ENCODE results near the gene FOXD1.

FOXD1 gene

DNA sequence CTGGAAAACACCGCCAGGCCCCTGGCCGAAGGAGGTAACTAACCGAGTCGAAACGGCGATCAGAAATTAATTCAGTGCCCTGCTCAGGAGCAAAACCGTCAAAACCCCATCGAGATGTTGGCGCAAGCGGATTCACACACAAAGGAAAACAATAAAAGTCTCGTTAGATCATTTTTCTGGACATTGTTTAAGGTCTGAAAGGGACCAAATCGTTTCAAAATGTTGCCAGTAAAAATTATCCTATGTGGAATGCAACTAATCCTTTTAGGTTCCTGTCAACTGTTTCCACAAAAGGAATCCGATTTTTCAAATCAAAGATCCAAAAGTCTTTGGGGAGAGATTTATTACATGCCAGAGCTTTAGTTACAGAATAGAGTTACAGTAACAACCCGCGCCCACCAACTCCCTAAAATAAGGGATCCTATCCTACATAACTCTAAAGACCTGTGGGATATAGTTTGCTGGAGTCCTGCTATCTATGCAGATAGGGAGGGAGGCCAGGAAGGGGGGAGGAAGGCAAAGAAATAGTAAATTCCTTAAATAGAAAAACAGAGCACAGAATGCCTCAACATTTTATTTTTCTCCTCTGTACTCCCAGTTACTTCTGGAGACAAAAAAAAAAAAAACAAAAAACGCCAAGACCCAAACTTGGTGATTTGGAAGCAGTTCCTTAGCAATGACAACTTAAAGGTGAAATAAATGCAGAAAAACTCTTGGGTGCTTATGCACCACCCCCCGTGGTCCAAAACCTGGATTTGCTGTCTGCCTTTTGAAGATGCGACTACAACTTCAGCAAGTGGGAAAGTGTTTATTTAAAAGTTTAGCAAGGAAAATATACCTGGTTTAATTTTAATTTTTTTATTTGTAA, 10.6 kb downstream of the FOXD1 start:
- no peak for DNase-seq

DNA sequence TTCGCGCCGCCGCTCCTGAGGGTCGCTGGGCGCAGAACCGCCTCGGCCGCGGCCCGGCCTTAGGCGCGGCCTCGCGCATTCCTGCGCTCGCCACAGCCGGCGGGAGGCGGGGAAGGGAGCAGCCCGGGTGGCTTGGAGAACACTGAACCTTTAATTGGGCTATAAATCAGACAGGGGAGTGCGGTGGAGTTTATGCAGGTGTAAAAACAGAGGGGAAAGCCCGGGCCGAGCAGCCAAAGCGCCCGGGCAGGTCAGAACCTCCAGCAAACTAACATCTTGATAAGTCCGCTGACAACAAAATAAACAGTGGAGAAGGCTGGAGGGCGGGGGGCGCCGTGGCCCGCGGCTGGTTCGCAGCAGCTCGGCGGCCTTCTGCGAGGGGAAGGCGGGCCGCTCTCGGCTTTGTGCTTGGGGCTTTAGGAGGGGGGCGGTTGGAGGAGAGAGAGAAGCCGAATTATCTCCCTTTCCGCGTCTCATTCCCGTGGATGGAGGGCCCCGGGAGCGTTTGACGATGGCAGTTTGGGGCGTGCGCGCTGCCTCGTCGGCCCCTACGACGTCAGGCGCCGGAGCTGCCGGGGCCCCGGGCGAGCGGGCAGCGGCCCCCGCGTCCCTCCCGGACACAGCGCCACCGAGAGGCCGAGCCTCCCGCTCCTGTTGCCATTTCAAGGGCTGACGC, 11.3 kb downstream of the FOXD1 start:
- peak; percentile 88 for DNase-seq

DNA sequence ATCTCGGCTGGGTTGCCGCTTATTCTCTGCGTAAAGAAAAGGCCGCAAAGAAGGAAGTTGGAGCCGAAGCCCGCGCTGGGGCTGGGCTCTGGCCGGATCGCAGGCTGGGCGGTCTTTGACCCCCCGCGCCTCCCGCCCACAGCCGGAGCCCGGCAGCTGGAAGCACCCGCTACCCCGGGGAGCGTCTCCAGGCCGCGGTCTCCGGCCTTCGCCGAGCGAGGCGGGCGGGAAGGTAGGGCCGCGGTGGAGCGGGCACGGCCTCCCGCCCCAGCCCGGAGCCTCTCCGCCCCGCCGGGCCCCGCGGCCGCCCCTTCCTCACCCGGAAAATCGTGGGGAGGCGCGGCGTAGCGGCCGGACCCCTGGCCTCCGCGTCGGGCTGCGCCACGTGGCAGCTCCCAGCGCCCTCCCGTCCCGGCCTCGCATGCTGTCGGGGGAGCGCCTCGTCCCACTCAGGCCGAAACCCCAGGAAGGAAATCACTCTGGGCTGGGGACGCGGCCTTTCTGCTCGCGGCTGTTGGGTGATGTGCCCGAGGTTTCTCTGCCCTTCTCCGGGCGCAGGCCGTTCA, 12.0 kb downstream of the FOXD1 start:
- DNase-seq: no peak

DNA sequence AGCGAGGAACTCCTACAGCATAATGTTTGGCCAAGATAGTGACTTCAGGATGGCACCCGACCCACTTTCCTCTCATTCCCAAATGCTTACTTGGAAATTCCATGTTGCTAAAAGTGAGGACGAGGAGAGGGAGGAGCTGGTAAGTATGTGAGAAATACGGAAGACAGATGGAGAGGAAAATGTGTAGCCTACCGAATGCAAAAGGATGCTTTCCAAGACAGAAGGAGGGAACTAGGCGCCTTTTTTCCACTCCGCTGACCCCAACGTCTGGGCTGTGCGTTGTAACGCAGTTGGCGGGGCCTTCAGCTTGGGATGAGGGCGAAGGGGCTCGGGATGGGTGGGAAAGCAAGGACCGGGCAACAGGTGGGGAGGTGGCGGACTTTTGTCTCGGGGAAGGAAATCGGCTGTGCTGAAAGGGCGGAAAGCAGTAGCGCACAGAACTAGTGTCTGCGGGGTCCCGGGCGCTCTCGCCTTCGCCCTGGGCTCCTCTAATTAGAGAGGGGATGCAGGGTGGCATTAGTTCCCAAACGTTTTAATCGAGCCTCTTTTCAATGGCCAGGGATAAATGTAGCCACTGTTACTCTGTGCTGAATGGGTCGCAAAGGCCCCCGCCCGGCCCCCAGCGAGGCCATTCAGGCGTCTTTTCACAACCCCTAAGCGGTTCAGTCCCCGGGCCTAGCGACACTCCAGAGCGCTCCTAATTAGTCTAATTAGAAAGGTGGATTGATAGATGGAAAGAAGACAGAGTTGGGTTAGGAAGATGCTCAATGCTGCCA, 12.6 kb downstream of the FOXD1 start:
- DNase-seq: peak; percentile 7

- DNase-seq: no peak
Measured at GRCh38 chr5:73434907-73435306, 13.7 kb downstream of the FOXD1 start.

DNA sequence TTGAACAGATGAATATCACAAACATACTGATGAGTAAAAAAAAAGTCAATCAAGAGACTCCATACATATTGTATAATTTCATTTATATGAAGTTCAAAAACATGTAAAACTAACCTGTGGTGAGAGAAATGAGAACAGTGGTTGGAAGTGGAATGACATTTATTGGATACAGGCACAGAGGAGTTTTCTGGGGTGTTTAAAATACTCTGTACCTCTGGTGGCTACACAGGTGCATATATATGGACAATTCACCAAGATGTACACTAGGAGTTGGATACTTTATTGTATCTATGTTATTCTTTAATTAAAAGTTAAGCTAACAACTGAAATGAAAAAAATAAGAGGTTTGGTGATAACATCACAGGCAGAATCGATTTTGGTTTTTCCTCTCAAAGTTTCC, 14.1 kb downstream of the FOXD1 start:
- DNase-seq: peak; percentile 30

- DNase-seq: no peak
Measured at GRCh38 chr5:73433982-73434342, 14.6 kb downstream of the FOXD1 start.

GRCh38 chr5:73433272-73433981, 15.2 kb downstream of the FOXD1 start:
- no peak for DNase-seq

GRCh38 chr5:73431204-73431851, 17.2 kb downstream of the FOXD1 start:
- no peak for DNase-seq

DNA sequence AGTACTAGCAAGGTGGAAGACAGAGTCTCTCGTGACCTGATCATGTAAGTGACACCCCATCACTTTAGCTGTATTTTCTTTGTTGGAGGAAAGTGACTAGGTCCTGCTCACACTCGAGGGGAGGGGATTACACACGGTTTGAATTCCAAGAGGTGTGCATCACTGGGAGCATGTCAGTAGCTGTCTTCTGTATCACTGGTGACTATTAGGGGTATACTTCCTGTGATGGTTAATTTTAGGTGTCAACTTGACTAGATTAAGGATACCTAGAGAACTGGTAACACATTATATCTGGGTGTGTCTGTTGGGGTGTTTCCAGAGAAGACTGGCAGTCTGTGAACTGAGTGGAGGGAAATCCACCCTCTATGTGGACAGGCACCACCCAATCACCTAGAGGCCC, 22.5 kb downstream of the FOXD1 start:
- DNase-seq: no peak

DNA sequence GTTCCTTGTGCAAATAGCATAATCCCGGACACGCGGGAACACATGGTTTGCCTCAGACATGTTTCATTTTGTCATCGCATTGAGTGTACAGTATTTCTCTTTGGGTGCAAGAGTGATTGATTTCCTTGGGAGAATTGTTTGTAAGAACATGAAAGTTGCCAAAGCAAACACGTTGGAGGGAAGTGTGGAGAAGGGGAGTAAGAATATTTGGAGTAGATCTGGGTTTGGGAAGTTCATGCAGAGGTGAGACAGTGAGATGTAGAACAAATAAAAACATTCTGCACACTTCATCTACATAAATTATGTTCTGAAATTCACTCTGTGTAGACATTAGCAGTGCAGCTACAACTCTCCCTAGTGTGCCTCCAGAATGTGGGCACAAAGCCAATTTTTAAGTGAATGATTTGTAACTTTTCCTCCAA, 24.0 kb downstream of the FOXD1 start:
- DNase-seq: peak; percentile 22

DNA sequence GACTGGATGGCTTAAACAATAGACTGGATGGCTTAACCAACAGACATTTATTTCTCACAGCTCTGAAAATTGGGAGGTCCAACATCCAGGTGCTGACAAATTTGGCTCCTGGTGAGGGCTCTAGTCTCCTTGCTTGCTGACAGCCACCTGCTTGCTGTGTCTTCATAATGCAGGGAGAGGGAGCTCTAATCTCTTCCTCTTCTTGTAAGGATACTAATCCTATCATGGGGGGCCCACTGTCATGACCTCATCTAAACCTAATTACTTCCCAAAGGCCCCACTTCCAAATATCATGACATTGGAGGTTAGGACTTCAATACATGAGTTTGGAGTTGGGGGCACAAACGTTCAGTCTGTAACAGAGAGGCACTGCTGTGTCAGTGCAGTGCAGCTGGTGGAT, 26.4 kb downstream of the FOXD1 start:
- no peak for DNase-seq

GRCh38 chr5:73420666-73421065, 27.9 kb downstream of the FOXD1 start:
- no peak for DNase-seq

DNA sequence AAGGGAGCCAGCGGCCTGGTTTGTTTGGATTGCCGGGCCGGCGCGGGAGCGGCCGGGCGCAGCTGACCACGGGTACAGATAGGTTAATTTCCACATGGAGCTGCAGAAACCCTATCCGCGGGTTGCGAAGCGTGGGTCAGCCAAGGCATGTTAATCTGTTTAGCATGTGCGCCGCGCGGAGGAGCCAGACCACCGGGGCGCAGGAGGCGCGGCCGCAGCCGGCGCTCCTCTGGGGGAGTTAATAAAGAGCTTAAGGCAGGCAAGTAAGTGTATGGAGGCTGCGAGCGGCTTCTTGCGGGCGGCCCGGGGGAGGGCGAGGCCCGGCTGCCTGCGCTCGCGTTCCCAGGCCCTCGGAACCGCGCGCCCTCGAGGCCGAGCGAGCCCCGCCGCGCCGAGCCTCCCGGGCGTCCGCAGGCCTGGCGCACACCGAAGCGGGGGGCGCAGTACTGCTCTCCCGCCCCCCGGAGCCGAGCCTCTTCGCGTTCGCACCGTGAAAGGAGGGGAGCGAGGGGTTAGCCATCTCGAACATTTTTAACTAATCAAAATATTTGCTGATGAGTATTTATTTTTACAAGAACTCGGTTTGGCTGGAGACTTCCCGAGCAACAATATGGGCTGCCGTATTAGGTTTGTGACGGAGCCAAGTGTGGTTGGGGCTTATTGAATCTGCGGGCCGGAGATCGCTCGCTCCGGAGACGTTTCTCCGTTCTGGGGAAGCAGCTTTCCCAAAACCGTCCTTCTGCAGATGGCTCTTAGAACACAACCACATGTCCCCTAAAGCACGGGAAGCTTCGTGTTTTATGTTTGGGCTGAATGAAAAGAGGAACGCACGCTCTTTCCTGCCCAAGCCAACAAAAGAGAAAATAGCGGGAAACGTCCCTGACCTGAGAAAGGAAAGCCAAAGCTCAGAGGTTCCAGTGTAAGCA, 28.8 kb downstream of the FOXD1 start:
- peak; percentile 47 for DNase-seq

GRCh38 chr5:73419117-73419464, 29.5 kb downstream of the FOXD1 start:
- no peak for DNase-seq

GRCh38 chr5:73418244-73418691, 30.3 kb downstream of the FOXD1 start:
- DNase-seq: no peak

- peak; percentile 47 for DNase-seq
Measured at GRCh38 chr5:73417303-73418034, 31.1 kb downstream of the FOXD1 start.

DNA sequence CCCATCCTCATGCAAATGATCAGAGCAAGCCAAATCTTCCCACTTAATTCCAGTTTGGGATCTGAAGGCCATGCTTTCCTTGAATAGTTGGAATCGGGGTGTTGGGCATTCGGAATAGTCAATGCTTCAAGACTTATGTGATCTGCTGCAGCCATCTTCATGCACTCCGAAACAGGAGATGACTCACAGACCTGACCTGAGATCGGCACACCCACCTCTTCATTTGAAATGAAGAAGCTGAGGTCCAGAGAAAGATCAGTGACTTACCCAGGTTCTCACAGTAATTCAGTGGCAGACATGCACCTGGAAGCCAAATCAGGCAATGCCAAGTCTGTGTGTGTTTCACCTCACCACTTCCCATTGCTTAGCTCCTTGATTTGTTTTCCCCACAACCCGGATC, 33.0 kb downstream of the FOXD1 start:
- no peak for DNase-seq

DNA sequence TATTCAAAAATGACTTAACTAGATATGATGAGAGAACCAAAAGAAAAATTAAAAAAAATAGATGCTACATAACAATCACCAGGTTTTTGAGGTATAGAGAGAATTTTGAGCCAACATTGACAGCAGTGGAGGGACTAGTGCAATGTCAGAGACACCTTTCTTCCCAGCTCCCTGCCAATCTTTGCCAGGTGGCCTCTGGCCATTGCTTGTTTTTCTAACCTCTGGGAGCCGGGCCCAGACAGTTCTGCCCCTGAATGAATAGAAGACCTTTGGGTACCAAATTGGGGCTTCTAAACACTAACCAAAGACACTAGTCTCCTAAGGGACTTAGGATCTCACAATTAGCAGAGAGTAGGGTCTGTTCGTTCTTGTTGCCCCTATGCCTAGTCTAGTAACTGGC, 33.4 kb downstream of the FOXD1 start:
- DNase-seq: no peak

GRCh38 chr5:73412597-73412988, 36.0 kb downstream of the FOXD1 start:
- DNase-seq: peak; percentile 92
